H1 (cell line): ENCODE results near the gene JMJD7. TPM values are rescaled to one million over a fixed set of nuclear protein-coding genes. Genes with fewer than 3 reads are reported as not detected.

Source experiments
- CTCF ChIA-PET: fragments of 300-600 bp; sonication (Branson Sonifier 250); formaldehyde crosslinking; loops from one replicate; lab custom pipeline; 2021; ENCODE audit not compliant: partially characterized antibody; lab: Charles Lee
- POLR2A ChIA-PET: fragments of 300-600 bp; sonication (Branson Sonifier 250); formaldehyde crosslinking; loops from one replicate; lab custom pipeline; 2021; ENCODE audit warnings: inconsistent platforms; ENCODE audit not compliant: partially characterized antibody; lab: Charles Lee
- DNase-seq, 2 experiments: peaks; one replicate each; pipeline versions ENCODE4 v3.0.0 to v3.0.0-alpha.2; 2010 to 2022; ENCODE audit warnings: low spot score in 2 of 2, low read depth in 1 of 2, mixed read lengths in 1 of 2
- FAIRE-seq: peaks from 2 replicates; lab custom pipeline; 2011; peaks lifted over from hg19 to GRCh38; lab: Jason Lieb, UNC
- H2AFZ ChIP-seq: 2 replicates; pipeline ENCODE4 v1.8.1; 2012; ENCODE audit warnings: low read length, inconsistent platforms
- H2AK5ac ChIP-seq: 2 replicates; pipeline ENCODE4 v1.6.1; 2013; ENCODE audit warnings: low read depth, low read length
- H2BK120ac ChIP-seq: replicated peaks from 2 replicates; pipeline ENCODE3; 2013; ENCODE audit warnings: low read depth, low read length, inconsistent platforms
- H2BK12ac ChIP-seq: 2 replicates; pipeline ENCODE4 v1.6.1; 2013; ENCODE audit warnings: low read depth, low read length
- H2BK15ac ChIP-seq: 2 replicates; pipeline ENCODE4 v1.6.1; 2013; ENCODE audit warnings: low read length
- H2BK20ac ChIP-seq: 2 replicates; pipeline ENCODE4 v1.6.1; 2013; ENCODE audit warnings: low read length
- H2BK5ac ChIP-seq: 2 replicates; pipeline ENCODE4 v1.6.1; 2013; ENCODE audit warnings: low read depth, low read length
- H3K14ac ChIP-seq: 2 replicates; pipeline ENCODE4 v1.6.1; 2013; ENCODE audit warnings: inconsistent platforms; ENCODE audit not compliant: insufficient read length
- H3K18ac ChIP-seq: 2 replicates; pipeline ENCODE4 v1.6.1; 2013; ENCODE audit warnings: low read length; ENCODE audit errors: extremely low read depth
- H3K23ac ChIP-seq: 2 replicates; pipeline ENCODE4 v1.6.1; 2013; ENCODE audit warnings: inconsistent platforms; ENCODE audit not compliant: insufficient read length
- H3K23me2 ChIP-seq: 2 replicates; pipeline ENCODE4 v1.6.1; 2013; ENCODE audit warnings: low read depth, low read length
- H3K27ac ChIP-seq: 2 replicates; pipeline ENCODE4 v1.6.1; 2011; ENCODE audit warnings: low read depth, low read length, inconsistent platforms
- H3K27me3 ChIP-seq, 4 experiments: replicated peaks in 1 of 4; 1 replicate in 1 of 4; 2 replicates in 3 of 4; pipeline versions ENCODE4 v1.6.1 to v1.8.1; 2011 to 2013; ENCODE audit warnings: low read length in 3 of 4, mild to moderate bottlenecking in 3 of 4, inconsistent platforms in 2 of 4, mixed read lengths in 2 of 4, moderate library complexity in 1 of 4; ENCODE audit not compliant: control insufficient read depth in 3 of 4, insufficient read depth in 3 of 4; ENCODE audit errors: extremely low read depth in 1 of 4
- H3K36me3 ChIP-seq, 4 experiments: 2 replicates each; pipeline versions ENCODE4 v1.6.1 to v1.8.1; 2011 to 2013; ENCODE audit warnings: mild to moderate bottlenecking in 4 of 4, low read length in 3 of 4, moderate library complexity in 2 of 4, control low read depth in 1 of 4, inconsistent platforms in 1 of 4; ENCODE audit not compliant: insufficient read depth in 4 of 4, control insufficient read depth in 2 of 4
- H3K4ac ChIP-seq: replicated peaks from 2 replicates; pipeline ENCODE3; 2013; ENCODE audit warnings: low read length, low read depth, mixed read lengths, inconsistent platforms; ENCODE audit not compliant: insufficient read length
- H3K4me1 ChIP-seq, 4 experiments: replicated peaks in 1 of 4; 1 replicate in 1 of 4; 2 replicates in 3 of 4; pipeline versions ENCODE4 v1.6.1 to v1.8.1; 2011 to 2013; ENCODE audit warnings: low read length in 3 of 4, inconsistent platforms in 2 of 4, mixed read lengths in 1 of 4; ENCODE audit not compliant: insufficient read depth in 4 of 4, control insufficient read depth in 3 of 4
- H3K4me2 ChIP-seq, 2 experiments: 2 replicates each; pipeline versions ENCODE4 v1.6.1 to v1.8.1; 2011 to 2013; ENCODE audit warnings: low read depth in 2 of 2, low read length in 2 of 2, control low read depth in 1 of 2, inconsistent platforms in 1 of 2, mild to moderate bottlenecking in 1 of 2; ENCODE audit not compliant: insufficient read depth in 1 of 2
- H3K4me3 ChIP-seq, 4 experiments: fragments of 200-600, 300-600 bp in 1 of 4; sonication (generic), shearing (Covaris generic), sonication (Bioruptor Twin) in 1 of 4; 2 replicates each; pipeline versions ENCODE4 v1.5.1 to v1.8.1; 2011 to 2016; ENCODE audit warnings: low read length in 4 of 4, low read depth in 3 of 4, control low read depth in 2 of 4, inconsistent platforms in 2 of 4, mild to moderate bottlenecking in 2 of 4, mixed read lengths in 1 of 4, moderate library complexity in 1 of 4; ENCODE audit not compliant: insufficient read depth in 2 of 4; ENCODE audit errors: extremely low read depth in 1 of 4
- H3K56ac ChIP-seq: replicated peaks from 2 replicates; pipeline ENCODE3; 2013; ENCODE audit warnings: low read depth, mild to moderate bottlenecking, mixed read lengths, low read length, inconsistent platforms; ENCODE audit not compliant: insufficient read length
- H3K79me1 ChIP-seq: 2 replicates; pipeline ENCODE4 v1.6.1; 2013; ENCODE audit warnings: low read depth, low read length, control low read depth
- H3K79me2 ChIP-seq, 2 experiments: 2 replicates each; pipeline versions ENCODE4 v1.6.1 to v1.8.1; 2012 to 2013; ENCODE audit warnings: low read length in 2 of 2, mild to moderate bottlenecking in 2 of 2, inconsistent platforms in 1 of 2; ENCODE audit not compliant: insufficient read depth in 2 of 2, control insufficient read depth in 1 of 2
- H3K9ac ChIP-seq, 4 experiments: replicated peaks in 1 of 4; 1 replicate in 1 of 4; 2 replicates in 3 of 4; pipeline versions ENCODE4 v1.6.1 to v1.8.1; 2011 to 2013; ENCODE audit warnings: low read depth in 3 of 4, low read length in 3 of 4, control low read depth in 2 of 4, mild to moderate bottlenecking in 2 of 4, moderate library complexity in 2 of 4, inconsistent platforms in 1 of 4; ENCODE audit errors: extremely low read depth in 1 of 4
- H3K9me3 ChIP-seq, 2 experiments: 2 replicates each; pipeline versions ENCODE4 v1.6.1 to v1.8.1; 2012 to 2013; ENCODE audit warnings: mild to moderate bottlenecking in 2 of 2, moderate library complexity in 2 of 2, control low read depth in 1 of 2, inconsistent platforms in 1 of 2, low read depth in 1 of 2, low read length in 1 of 2, mixed read lengths in 1 of 2; ENCODE audit not compliant: insufficient read depth in 2 of 2
- H4K20me1 ChIP-seq, 2 experiments: replicated peaks in 1 of 2; 2 replicates each; pipeline versions ENCODE3 to v1.8.1; 2011 to 2013; ENCODE audit warnings: inconsistent platforms in 2 of 2, low read length in 2 of 2, mild to moderate bottlenecking in 1 of 2; ENCODE audit not compliant: insufficient read depth in 2 of 2, control insufficient read depth in 1 of 2
- H4K5ac ChIP-seq: 2 replicates; pipeline ENCODE4 v1.6.1; 2013; ENCODE audit warnings: low read length, low read depth, mixed read lengths, inconsistent platforms; ENCODE audit not compliant: insufficient read length
- H4K8ac ChIP-seq: 2 replicates; pipeline ENCODE4 v1.8.0; 2013; ENCODE audit warnings: mild to moderate bottlenecking, moderate library complexity, low read length, inconsistent platforms; ENCODE audit not compliant: insufficient read depth; ENCODE audit errors: extremely low read depth
- H4K91ac ChIP-seq: replicated peaks from 2 replicates; pipeline ENCODE3; 2013; ENCODE audit warnings: low read length, mixed read lengths, inconsistent platforms; ENCODE audit not compliant: insufficient read length
- CEBPB ChIP-seq: IDR thresholded peaks from 2 replicates; pipeline ENCODE4 v1.6.1; 2012; ENCODE audit warnings: low read depth, low read length
- CHD2 ChIP-seq: IDR thresholded peaks from 2 replicates; pipeline ENCODE4 v1.6.1; 2012; ENCODE audit warnings: low read length, improper control_type of control experiment
- EGR1 ChIP-seq: IDR thresholded peaks from 2 replicates; pipeline ENCODE4 v1.6.1; 2011; ENCODE audit warnings: low read depth, low read length, borderline replicate concordance
- EZH2 ChIP-seq: fragments of 200-600 bp; sonication (generic); IDR thresholded peaks from 2 replicates; pipeline ENCODE4 v1.7.1; 2012; ENCODE audit warnings: low read depth, mild to moderate bottlenecking, moderate library complexity, low read length, inconsistent platforms; ENCODE audit not compliant: severe bottlenecking
- JUN ChIP-seq: IDR thresholded peaks from 2 replicates; pipeline ENCODE4 v1.6.1; 2011; ENCODE audit warnings: low read depth, mild to moderate bottlenecking, improper control_type of control experiment, low read length
- KDM1A ChIP-seq: fragments of 200-600, 300-600 bp; sonication (generic); IDR thresholded peaks from 2 replicates; pipeline ENCODE4 v1.7.1; 2016; ENCODE audit warnings: mild to moderate bottlenecking, low read length, borderline replicate concordance
- PHF8 ChIP-seq: fragments of 200-600 bp; sonication (generic); conservative IDR thresholded peaks from 2 replicates; pipeline ENCODE4 v1.7.1; 2012; ENCODE audit warnings: low read depth, mild to moderate bottlenecking, inconsistent platforms, low read length, moderate library complexity
- POLR2AphosphoS5 ChIP-seq: IDR thresholded peaks from 2 replicates; pipeline ENCODE4 v1.6.1; 2011; ENCODE audit warnings: low read depth, low read length
- POU5F1 ChIP-seq: IDR thresholded peaks from 2 replicates; pipeline ENCODE4 v1.6.1; 2011; ENCODE audit warnings: low read depth, mild to moderate bottlenecking, low read length, moderate library complexity
- RBBP5 ChIP-seq: IDR thresholded peaks from 2 replicates; pipeline ENCODE4 v1.7.1; 2012; ENCODE audit warnings: low read depth, mild to moderate bottlenecking, inconsistent platforms, low read length, moderate library complexity, borderline replicate concordance
- SP2 ChIP-seq: IDR thresholded peaks from 2 replicates; pipeline ENCODE4 v1.6.1; 2012; ENCODE audit warnings: mild to moderate bottlenecking, low read length, inconsistent platforms
- SRF ChIP-seq: IDR thresholded peaks from 2 replicates; pipeline ENCODE4 v1.6.1; 2011; ENCODE audit warnings: mild to moderate bottlenecking, low read depth, low read length, moderate library complexity
- SUZ12 ChIP-seq: fragments of 200-600 bp; sonication (generic); IDR thresholded peaks from 2 replicates; pipeline ENCODE4 v1.6.1; 2012; ENCODE audit warnings: mild to moderate bottlenecking, inconsistent platforms, low read length, moderate library complexity, mixed read lengths
- TAF1 ChIP-seq: IDR thresholded peaks from 2 replicates; pipeline ENCODE4 v1.6.1; 2011; ENCODE audit warnings: mild to moderate bottlenecking, low read depth, low read length
- TBP ChIP-seq: IDR thresholded peaks from 2 replicates; pipeline ENCODE4 v1.6.1; 2011; ENCODE audit warnings: low read depth, low read length, improper control_type of control experiment
- TCF12 ChIP-seq: IDR thresholded peaks from 2 replicates; pipeline ENCODE4 v1.6.1; 2011; ENCODE audit warnings: low read depth, mild to moderate bottlenecking, low read length
- WGBS, 2 experiments: shearing (Covaris generic) in 1 of 2; methylation state at CpG; one replicate each; pipeline versions ENCODE4 v1.1.6 to v1.1.7; 2013 to 2015; ENCODE audit warnings: low lambda C conversion rate in 2 of 2, mixed read lengths in 2 of 2, inconsistent platforms in 1 of 2, low coverage in 1 of 2, missing lambda C conversion rate in 1 of 2; ENCODE audit not compliant: insufficient replicate concordance in 2 of 2, insufficient coverage in 1 of 2, insufficient read length in 1 of 2; ENCODE audit errors: extremely low coverage in 1 of 2, missing lambda C conversion rate in 1 of 2; 5-methylcytosine and 5-hydroxymethylcytosine counted together
- polyA plus RNA-seq, 7 experiments: library from polyadenylated mRNA; depleted of rRNA in 3 of 7; stranded (reverse) in 5 of 7; unstranded in 2 of 7; fragments of >200 nt in 5 of 7; fragments of 200-250 nt in 2 of 7; gene quantifications; 1 replicate in 5 of 7; 2 replicates in 1 of 7; 4 replicates in 1 of 7; pipeline versions ENCODE4 v1.2.1 to v1.2.3, GENCODE V29; 2011 to 2013; ENCODE audit warnings: missing spikeins in 2 of 7, mixed read lengths in 2 of 7
- total RNA-seq: library from RNA; stranded (reverse); fragmentation: NEBNext Ultra II Directional; extraction: Animal tissue kit (Norgen Biotek cat#: 25700); gene quantifications from 2 replicates; pipeline ENCODE4 v1.2.1, GENCODE V29; 2021

The JMJD7 gene
- total and polyA plus RNA-seq, 2 of the 8 experiments (the other 6 are each of a cell fraction or from before 2014, with no cell fraction given) = 15.0 to 20.0 TPM

DNA sequence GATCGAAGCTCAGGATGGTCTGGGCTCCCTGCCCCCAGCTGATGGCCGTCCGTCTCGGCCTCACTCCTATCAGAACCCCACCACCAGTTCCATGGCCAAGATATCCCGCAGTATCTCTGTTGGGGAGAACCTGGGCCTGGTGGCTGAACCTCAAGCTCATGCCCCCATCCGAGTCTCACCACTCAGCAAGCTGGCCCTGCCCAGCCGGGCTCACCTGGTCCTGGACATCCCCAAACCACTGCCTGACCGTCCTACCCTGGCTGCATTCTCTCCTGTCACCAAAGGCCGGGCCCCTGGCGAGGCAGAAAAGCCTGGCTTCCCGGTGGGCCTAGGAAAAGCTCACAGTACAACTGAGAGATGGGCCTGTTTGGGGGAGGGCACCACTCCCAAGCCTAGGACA lies 4.4 kb upstream of the JMJD7 start:
- Histone ChIP-seq H3K27me3 (peaks cover 0 to 2% (median 0%) of the 10 kb centered on the region in 4 experiments; a peak in 1 of 7 replicates), H2BK15ac (no peak overlapping the region), H3K18ac (no peak overlapping the region), H3K79me2 (no peaks in the 10 kb centered on the region), H3K9ac (no peak overlapping the region), H3K23me2 (peaks cover 8% of the 10 kb centered on the region; the same call in 1 of the 2 replicates), H3K9me3 (no peaks in the 10 kb centered on the region), H3K4me3 (no peak overlapping the region), H3K79me1 (no peaks in the 10 kb centered on the region), H2BK12ac (no peak overlapping the region), H3K4me1 (peaks cover 0 to under 1% (median 0%) of the 10 kb centered on the region in 4 experiments; a peak in 3 of 7 replicates), H3K36me3 (no peaks in the 10 kb centered on the region; a peak in 1 of 8 replicates), H3K14ac (no peak overlapping the region), H4K20me1 (peaks cover 0 to 1% of the 10 kb centered on the region in 2 experiments), H2AK5ac (no peak overlapping the region), H2BK5ac (no peak overlapping the region), H4K8ac (no peak overlapping the region), H3K27ac (no peak overlapping the region), H2BK120ac (no peak overlapping the region), H3K4ac (no peak overlapping the region), H4K5ac (no peak overlapping the region), H3K56ac (no peak overlapping the region), H3K4me2 (no peak overlapping the region), H2BK20ac (no peak overlapping the region), H3K23ac (no peak overlapping the region), H2AFZ (no peak overlapping the region), H4K91ac (no peak overlapping the region)
- FAIRE-seq (no peak), DNase-seq (no peak)
- POLR2A ChIA-PET = interaction anchor here (1.7 kb wide), 1 partner anchor 49 kb away, joined by 4 read pairs; the partner anchor contains the start of gene MAPKBP1
- WGBS, 2 experiments = 86% methylated on average over 11 of the region's 11 CpGs; no CpG with 5 or more reads in 1 of the 2 experiments
- CTCF ChIA-PET = interaction anchor here (0.8 to 2.1 kb wide), 8 partner anchors 10 to 78 kb away, joined by 3 to 14 read pairs (median 4); partner anchors contain the start of gene MAPKBP1
- TF ChIP-seq KDM1A = no peak
- no peak for TF ChIP-seq POLR2AphosphoS5
- TF ChIP-seq SP2 = no peak
- no peak for TF ChIP-seq EGR1
- no peak for TF ChIP-seq RBBP5
- TF ChIP-seq CEBPB = no peak
- no peak for TF ChIP-seq TBP
- TF ChIP-seq PHF8 = no peak
- no peak for TF ChIP-seq POU5F1
- no peak for TF ChIP-seq CHD2
- TF ChIP-seq EZH2 = no peak
- no peak for TF ChIP-seq SRF
- no peak for TF ChIP-seq JUN
- TF ChIP-seq SUZ12 = no peak
- no peak for TF ChIP-seq TAF1
- no peak for TF ChIP-seq TCF12
